GM18858 (cell line): ENCODE measurements around the gene CRAMP1.
"Not testable (repeated sequence)": the region's sequence is repeated elsewhere in the genome, so short reads cannot be mapped to it uniquely, and the experiment has no call there.

Experiments
- ATAC-seq: cut with Tn5 transposase; IDR thresholded peaks from one replicate; pipeline ENCODE4 v1.9.1; 2021; ENCODE audit not compliant: unreplicated experiment

The CRAMP1 gene

DNA sequence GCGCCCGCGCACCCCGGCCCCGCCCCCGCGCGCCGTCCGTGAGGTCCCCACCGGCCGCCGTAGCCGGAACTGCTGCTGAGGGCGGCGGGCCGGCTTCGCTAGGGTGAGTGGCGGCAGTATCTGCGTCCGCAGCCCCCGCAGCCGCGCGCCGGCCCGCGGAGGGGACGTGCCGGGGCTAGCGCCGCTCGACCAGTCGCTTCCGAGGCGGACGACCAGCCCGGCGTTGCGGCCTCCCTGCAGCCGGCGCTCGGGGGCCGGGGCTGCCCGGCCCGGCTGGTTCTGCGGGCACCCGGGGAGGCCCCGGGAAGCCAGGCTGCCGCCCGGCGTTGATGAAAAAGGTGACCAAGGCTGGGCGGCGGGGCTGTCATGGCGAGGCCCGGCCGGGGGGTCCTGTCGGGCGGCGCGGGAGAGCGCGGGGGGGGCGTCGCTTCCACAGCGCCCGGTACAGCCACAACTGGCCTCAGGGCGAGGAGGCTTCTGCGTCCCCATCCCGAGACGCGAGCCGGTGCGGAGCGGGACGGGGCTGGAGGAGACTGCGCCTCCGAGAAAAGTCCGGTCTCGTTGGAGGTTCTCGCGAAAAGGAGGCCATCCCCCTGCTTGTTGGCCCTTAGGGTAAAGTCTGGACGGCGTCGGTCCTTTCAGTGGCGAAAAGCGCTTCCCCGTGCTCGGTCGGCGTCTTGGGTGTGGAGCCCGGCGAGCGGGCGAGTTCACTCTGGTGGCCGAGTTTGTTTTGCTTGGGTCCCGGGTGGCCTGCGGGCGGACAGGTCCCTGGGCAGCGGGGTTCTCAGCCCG lies at the start of gene CRAMP1:
Gene CRAMP1, plus strand, starts transcription at position 41 of the 792 bp plus-strand sequence. CDS start 2,280 bp downstream, outside the sequence.
- ATAC-seq = no peak

GRCh38 chr16:1563786-1564185 lies 48.4 kb upstream of the CRAMP1 start:
- no peak for ATAC-seq

DNA sequence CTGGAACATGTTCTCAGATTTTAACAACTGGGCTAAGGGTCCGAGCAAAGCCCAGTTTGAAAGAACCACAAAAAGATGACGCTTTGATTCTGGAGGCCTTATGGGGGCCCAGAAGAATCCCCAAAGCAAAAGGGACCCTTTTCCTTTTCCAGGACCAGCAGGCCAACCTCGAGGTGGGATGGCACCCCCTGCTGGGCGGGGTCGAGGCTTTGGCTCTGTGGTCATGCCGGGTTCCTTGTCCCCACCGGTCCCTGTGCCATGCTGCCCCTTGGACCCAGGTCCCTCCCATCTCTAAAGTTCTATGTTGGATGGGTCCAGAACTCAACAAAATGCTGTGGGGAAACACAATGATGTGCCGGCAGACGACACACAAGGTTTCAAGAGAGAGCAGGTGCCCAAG lies 47.8 kb upstream of the CRAMP1 start:
- no peak for ATAC-seq

GRCh38 chr16:1565083-1565805 lies 46.9 kb upstream of the CRAMP1 start:
- ATAC-seq = no peak

GRCh38 chr16:1567988-1568387 lies 44.2 kb upstream of the CRAMP1 start:
- no peak for ATAC-seq

DNA sequence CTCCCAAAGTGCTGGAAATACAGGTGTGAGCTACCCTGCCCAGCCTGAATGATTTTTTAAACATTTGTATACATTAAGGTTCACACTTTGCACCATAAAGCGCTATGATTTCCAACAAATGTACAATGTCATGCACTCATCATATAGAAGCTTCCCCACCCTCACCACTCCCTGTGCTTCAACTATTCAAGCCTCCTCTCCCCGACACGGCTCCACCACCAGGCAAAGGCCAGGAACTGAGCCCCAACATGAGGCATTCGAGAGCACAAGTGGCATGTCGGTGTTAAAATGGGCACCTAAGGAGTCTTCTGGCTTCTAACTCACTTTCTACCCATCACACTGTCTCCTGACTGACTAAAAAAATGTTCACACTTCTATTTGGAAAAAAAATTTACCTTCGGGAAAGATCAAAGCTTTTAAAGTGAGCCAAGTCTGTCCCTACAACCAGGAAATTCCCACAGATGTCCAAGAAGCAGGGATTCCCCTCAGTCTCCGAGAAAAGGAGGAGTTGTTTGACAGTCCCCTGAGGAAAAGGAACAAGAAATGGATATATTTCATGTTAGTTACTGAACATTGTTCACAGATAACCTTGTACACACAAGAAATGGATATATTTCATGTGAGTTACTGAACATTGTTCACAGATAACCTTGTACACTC lies 41.0 kb upstream of the CRAMP1 start:
- ATAC-seq = no peak

GRCh38 chr16:1572673-1573072 lies 39.5 kb upstream of the CRAMP1 start:
- no peak for ATAC-seq

DNA sequence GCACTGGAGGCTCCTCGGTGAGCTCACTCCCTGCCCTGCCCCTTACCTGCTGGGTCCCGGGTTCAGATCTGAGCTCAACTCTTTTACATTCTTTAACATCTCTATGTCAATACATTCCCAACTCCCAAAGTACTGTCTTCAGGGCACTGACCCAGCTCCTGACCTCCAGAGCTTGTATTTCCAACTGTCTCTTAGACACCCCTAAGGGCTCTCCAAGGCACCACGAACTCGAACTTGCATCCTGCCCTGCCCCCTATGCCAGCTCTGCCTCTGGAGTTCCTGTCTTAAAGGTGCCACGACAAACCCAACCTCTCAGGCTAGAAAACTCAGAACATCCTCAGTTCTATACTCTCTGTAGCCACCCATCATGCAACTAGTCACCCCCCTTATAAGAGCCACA lies 38.9 kb upstream of the CRAMP1 start:
- no peak for ATAC-seq

DNA sequence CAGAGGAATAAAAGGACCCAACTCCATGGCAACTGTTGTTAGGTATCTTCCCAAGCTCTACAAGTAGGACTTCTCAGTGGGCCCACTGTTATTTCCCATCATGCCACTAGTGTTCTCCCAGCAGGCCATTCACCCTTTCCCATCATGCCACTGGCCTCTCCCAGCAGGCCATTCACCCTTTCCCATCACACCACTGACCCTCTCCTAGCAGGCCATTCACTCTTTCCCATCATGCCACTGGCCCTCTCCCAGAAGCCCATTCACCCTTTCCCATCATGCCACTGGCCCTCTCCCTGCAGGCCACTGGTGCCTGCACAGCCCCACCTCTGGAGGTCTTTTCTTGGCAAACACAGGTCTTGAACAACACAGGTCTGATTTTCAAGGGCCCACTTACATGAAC lies 36.6 kb upstream of the CRAMP1 start:
- ATAC-seq = no peak

DNA sequence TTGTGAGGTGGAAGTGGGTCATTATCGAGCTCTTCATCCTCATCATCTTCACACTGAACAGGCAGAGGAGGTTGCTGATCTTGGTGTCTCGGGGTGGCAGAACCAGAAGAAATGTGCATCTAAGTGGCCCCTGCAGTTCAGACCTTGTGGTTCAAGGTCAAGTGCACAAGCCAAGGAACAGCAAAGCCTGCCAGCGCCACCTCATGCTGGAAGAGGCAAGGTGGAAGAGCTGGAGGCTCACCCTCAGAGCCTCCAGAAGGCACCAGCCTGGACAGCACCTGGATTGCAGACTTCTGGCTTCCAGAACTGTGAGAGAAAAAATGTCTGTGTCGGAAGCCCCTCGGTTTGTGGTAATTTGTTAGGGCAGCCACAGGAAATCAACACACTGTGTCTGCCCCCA lies 32.9 kb upstream of the CRAMP1 start:
- ATAC-seq = no peak

GRCh38 chr16:1580256-1580655 lies 31.9 kb upstream of the CRAMP1 start:
- ATAC-seq = no peak

- ATAC-seq = no peak
Observed at GRCh38 chr16:1580956-1581355, 31.2 kb upstream of the CRAMP1 start.

DNA sequence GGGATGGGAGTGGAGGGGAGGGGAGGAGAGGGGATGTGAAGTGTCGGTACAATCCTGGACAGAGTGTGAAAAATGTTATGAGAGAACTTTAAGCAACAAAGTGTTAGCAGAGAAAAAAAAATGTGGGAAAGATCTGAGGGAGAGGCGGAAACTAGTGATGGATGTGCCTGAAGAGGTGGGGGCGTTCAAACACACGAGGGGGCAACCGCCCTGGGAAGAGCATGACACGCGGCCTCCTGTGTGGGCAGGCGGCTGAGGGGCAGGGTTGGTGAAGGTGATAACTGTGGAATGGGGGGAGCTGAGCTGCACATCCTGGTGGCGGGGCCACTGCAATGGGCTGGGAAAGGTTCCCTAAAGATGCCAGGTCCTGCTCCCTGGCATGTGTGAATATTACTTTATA lies 30.4 kb upstream of the CRAMP1 start:
- ATAC-seq = no peak

GRCh38 chr16:1583180-1583579 lies 29.0 kb upstream of the CRAMP1 start:
- no peak for ATAC-seq

GRCh38 chr16:1584926-1585484 lies 27.2 kb upstream of the CRAMP1 start:
- ATAC-seq = no peak

DNA sequence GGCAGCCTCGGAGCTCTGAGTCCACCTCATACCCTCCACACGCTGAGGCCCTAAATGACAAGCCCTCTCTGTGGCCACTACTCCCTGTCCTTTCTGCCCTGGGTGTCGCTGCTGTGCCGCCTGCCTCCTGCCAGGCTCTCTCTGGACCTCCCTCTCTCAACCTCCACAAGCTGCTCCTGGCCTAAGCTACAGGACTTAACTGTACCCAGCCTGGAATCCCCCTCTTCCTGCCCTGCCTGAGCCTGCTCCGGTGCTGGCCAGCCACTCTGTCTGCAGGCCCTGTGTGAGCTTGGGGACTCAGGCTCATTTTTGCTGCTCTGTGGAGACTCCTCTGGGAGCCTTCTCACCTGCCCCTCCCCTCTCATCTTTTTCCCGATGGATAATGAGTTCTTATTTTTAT lies 21.8 kb upstream of the CRAMP1 start:
- no peak for ATAC-seq

- ATAC-seq = no peak
Observed at GRCh38 chr16:1590930-1591705, 21.0 kb upstream of the CRAMP1 start.

DNA sequence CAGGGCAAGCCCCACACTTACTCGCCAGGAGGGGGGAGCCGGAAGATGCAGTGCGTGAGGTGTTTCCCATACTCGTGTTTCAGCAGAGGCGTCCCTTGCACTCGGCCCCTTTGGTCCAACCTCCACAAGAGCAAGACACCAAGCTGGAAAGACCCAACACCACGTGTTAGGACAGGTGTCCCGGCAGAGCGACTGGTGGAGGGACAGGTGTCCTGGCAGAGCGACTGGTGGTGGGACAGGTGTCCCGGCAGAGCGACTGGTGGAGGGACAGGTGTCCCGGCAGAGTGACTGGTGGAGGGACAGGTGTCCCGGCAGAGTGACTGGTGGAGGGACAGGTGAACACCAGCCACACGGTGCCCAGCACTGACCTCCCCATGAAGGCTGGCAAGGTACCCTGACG lies 19.7 kb upstream of the CRAMP1 start:
- ATAC-seq = no peak

DNA sequence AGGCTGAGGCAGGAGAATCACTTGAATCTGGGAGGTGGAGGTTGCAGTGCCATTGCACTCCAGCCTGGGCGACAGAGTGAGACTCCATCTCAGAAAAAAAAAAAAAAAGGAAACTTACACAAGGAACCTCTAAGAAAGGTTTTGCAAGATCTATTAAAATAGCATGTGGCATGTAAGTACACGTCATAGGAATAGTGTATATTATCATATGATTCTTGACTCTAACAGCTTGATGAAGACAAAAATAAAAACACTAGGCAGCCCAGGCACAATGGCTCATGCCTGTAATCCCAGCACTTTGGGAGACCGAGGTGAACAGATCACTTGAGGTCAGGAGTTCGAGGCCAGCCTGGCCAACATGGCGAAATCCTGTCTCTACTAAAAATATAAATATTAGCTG lies 16.6 kb upstream of the CRAMP1 start:
- ATAC-seq = not testable (repeated sequence)

GRCh38 chr16:1596516-1596915 lies 15.6 kb upstream of the CRAMP1 start:
- ATAC-seq = no peak

DNA sequence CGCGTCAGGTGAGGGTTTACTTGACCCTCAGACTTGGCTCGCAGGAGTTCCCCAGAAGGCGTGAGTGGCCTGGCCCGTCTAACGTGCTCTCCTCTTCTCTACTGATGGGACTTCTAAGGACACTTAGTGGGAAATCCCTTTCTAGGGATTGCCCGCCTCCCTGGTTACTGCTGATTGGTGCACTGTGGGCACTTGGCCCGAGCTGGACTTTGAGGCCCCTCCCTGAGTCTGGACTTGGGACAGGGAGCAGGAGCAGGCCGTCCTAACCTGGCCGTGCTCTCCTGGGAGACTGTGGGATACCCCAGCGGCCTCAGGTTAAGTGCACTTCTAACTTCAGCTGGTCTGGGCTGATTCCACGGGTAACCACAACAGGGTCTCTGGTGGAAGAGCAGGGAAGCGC lies 15.0 kb upstream of the CRAMP1 start:
- no peak for ATAC-seq
